DMS53 (cell line): Measurements from ENCODE around the gene TMEM245.
A peak's percentile ranks its signal among the peaks of the same experiment; 100 is the strongest.

Source experiments
- DNase-seq: peaks from one replicate; lab custom pipeline; 2025; lab: John Stamatoyannopoulos, UW

The TMEM245 gene

DNA sequence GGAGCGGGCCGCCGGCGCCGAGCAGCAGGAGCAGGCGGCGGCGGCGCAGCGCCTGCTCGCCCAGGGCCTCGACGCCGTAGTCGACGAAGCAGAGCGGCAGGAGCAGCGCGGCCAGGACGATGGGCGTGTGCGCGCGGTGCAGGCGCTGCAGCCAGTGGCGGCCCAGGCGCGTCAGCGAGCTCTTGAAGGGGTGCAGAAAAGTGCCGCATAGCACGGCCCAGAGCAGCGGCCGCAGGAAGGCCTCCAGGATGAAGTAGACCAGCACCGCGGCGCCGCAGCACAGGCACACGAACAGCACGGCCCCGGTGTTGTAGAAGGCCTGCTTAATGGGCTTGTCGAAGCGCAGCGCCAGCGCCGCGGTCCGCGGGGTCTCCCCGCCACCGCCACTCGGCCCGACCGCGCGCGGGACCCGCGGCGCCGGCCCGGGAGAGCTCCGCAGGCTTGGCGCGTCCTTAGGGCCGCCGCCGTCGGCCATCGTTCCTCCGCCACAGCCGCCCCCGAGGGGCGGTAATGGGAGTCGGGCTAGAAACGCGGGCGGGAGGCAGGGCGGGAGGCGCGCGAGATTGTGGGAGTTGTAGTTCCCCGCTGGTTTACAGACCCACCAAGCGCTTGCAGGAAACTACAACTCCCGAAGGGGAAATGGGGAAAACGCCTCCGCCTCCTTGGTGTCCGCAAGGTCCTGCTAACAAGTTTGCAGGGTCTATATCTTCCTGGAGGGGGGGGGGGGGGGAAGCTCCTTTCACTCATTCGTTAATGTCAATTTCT is at the start of gene TMEM245:
TSS of gene TMEM245 (minus strand) at position 509 of the 765 bp plus-strand sequence. CDS start at position 475, 34 bp downstream.
- peak; percentile 97 for DNase-seq

DNA sequence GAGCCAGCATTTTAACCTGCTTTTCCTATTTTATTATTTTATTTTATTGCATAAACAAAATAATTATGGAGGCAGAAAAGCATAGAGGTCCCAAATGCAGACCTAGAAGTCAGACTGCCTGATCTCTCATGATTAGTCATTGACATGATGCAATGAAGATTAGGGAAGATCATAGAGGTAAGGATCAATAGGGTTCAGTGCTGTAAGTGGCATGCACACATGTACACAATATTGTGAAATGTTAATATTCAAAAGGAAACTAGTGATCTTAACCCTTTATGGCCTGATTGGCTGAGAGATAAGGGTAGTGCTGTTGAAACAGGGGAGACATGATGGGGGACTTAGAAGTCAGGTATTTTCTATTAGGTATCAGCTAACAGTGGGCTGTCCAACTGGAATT is 48.4 kb upstream of the TMEM245 start:
- no peak for DNase-seq

DNA sequence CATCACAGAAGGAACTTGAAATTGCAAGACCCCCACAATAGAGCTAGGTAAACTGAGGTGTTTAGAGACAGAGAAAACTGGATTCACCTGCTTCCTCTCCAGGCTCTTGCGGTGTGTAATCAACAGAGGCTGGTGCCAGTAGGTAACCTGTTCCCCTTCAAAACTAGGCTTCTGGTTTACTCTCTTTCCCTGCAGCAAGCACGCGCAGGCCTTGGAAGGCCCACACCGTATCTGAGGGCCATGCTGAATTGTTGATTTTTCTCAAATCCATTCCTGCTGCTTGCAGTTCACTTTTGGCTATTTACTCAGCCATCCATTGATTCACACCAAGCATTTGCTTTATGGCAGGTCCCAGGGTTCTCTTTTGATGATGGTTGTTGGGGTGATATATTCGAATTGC is 48.0 kb upstream of the TMEM245 start:
- peak; percentile 26 for DNase-seq

DNA sequence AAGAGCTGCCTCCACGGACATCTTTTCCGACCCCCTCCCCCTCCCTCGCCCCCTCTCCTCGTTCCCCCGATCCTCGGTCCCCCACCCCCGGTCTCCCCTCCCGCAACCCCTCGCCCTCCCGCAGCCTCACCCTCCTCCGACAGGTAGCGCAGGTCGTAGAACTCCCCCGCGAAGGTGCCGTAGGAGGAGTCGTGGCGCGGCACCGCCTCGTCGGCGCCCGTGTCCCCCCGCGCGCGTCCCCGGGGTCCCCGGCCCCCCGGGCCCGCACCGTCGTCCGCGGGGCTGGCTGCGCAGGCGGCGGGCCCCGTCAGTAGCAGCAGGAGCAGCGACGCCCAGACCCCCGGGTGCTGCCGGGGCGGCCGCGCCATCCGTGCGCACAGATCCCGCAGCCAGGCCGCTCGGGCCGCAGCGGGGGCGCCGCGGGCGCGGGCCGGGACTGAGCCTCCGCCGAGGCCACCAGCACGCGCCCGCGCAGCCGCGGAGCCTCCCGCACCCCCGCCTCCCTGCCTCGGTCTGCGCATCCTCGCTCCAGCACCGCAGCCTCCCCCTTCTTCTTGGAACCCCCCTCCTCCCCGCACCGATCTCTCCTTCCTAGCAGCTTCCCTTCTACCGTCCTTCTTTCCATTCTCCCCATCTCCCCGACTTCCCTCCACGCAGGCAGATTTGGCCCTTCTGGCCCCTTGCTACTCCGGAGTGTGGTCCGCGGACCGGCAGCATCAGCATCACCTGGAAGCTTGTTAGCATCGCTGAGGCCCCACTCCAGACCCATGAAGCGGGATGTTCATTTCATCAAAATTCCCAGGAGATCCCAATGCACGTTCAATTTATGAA is 47.2 kb upstream of the TMEM245 start, which contains the start of gene FRRS1L:
TSS of gene FRRS1L (minus strand) at position 479 of the 831 bp plus-strand sequence. CDS start at position 368, 111 bp downstream.
- DNase-seq = peak; percentile 36

DNA sequence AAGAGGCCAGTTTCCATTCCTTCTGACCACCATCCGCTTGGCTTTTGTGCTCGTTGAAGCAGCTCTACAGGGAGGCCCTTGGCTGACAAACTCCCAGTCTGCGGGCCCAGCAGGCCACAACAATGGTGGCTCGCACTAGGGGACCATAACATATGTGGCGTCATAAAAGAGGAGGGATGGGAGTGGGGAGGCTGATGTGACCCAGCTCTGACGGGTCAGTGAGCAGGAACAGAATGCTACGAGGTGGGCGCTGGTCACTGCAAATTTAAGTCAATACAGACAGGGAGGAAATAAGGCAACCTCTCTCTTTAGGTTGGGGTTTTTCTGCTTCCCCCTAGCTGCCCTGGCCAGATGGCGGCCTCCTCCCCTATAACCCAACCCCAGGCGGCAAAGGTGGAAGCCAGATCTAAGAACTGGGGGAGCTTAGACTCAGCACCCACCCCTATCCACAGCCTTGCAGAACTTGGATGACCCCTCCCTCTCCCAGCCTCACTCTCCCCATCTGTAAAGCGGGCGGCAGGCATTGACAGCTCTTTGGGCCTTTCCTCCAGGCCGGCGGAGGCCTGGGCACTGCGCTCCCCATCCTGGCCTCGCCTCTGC is 46.5 kb upstream of the TMEM245 start:
- DNase-seq = no peak

DNA sequence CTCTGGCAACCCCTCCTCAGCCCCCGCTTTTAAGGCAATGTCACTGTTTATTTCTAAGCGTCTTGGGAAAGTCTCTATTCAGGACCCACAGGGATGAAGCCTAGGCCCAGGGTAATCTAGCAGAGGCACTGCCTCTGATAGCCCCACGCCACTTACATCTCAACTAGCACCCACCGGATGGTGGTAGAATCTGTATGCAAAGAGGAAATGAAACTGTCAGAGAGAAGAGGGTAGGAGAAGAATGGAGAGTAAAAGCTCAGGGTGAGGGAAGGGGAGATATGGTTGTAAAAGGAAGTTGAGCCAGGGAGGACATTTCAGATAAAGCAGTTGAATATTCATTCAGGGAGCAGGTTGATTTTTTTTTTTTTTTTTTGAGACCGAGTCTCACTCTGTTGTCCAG is 44.3 kb upstream of the TMEM245 start:
- no peak for DNase-seq

DNA sequence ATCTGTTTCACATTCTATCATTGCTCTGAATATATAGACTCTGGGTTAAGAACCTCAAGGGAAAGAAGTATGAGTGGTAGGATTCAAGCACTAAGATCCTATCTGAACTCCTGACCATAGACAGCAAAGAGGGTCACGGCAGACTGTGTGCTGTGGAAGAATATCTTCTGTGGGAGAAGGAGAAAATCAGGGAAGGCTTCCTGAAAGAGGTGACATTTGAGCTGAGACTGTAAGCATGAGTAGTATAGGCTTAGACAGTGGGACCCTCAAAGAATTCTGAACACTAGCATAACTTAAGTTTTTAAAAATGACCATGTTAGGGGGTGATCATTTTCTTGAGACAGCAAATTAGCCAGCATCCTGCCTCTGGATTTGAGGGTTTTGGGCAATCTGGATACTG is 43.4 kb upstream of the TMEM245 start:
- no peak for DNase-seq

DNA sequence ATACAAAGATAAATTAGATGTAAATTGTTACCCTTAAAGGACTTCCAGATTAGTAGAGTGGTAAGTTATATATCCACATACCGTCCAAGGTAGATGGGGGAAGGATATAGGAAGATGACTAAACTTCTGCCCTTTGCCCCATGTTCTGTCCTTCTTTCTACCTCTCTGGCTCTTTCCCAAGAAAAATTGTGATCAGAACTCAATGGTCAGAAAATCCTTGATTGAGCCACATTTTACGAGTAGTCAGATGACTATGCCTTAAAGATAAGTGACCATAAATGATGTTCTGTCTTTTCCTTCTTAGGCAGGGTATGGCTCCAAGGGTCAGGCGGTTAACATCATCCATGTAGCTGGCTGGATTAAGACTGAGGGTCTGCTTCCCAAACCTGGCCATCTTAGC is 42.9 kb upstream of the TMEM245 start:
- no peak for DNase-seq

DNA sequence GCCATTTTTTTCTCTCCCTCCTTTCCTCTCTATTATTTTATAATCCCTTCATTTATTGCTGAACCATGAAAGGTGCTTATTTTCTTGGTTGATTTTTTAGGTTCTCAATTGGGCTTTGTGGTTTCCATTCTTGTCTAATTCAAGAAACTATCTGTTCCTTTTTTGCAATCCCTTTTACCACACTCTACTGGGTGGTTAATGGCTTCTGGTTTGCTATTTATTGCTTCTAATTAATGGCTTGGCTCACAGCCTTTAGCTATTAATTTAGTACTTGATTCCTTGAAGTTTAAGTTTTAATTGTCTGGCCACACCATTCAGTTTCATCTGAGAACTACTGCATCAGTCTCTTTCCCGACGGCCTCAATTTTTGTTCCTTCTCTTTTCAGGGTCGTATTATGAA is 41.7 kb upstream of the TMEM245 start:
- DNase-seq = no peak

DNA sequence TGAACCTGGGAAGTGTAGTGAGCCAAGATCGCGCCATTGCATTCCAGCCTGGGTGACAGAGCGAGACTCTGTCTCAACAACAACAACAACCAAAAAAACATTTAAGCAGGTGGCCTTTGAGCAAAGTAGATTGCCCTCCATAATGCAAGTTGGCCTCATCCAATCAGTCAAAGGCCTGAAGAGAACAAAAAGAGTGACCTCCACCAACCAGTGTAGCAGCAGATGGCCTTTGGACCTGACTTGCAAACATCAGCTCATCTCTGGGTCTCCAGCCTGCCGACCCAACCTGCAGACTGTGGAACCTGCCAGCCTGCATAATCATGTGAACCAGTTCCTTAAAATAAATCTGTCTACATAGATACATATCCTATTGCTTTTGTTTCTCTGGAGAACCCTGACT is 39.8 kb upstream of the TMEM245 start:
- no peak for DNase-seq

DNA sequence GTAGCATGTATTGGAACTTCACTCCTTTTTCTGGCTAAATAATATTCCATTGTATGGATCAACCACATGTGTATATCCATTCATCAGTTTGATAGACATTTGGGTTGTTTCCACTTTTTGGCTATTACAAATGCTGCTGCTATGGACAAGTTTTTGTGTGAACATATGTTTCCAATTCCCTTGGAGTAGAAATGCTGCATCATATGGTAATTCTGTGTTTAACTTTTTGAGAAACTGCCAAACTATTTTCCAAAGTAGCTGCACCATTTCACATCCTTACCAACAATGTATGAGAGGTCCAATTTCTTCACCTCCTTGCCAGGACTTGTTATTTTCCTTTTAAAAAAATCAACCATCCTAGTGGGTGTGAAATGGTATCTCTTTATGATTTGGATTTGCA is 38.9 kb upstream of the TMEM245 start:
- DNase-seq = no peak

DNA sequence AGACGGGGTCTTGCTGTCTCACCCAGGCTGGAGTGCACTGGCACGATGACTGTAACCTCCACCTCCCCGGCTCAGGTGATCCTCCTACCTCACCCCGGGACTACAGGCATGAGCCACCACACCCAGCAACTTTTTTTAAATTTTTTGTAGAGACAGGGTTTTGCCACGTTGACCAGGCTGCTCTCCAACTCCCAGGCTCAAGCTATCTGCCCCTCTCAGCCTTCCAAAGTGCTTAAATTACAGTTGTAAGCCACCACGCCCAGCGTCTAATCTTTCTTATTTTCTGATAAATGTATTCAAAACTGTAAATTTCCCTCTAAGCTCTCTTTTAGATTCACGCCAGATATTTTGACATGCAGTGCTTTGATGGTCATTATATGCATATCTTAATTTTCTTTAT is 37.0 kb upstream of the TMEM245 start:
- DNase-seq = no peak

DNA sequence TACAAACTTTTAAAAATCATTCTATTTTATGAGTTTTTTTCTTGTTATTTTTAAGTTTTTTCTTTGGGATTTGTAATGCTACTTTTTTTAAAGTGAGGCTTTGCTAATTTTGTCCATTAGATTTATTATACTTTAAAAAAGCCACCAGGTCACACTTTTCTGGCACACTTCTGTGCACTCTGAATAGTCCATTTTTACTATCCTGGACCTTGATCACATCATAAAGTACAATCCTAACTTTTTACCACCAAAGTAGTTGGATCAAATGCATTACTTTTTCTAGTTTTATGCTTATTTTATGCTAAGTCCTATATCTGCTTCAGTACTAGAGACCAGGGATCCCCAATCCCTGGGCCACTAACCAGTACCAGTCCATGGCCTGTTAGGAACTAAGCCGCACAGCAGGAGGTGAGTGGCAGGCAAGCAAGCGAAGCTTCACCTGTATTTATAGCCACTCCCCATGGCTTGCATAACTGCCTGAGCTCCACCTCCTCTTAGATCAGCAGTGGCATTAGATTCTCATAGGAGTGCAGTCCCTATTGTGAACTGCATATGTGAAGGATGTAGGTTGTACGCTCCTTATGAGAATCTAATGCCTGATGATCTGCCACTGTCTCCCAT is 31.3 kb upstream of the TMEM245 start:
- peak; percentile 33 for DNase-seq

DNA sequence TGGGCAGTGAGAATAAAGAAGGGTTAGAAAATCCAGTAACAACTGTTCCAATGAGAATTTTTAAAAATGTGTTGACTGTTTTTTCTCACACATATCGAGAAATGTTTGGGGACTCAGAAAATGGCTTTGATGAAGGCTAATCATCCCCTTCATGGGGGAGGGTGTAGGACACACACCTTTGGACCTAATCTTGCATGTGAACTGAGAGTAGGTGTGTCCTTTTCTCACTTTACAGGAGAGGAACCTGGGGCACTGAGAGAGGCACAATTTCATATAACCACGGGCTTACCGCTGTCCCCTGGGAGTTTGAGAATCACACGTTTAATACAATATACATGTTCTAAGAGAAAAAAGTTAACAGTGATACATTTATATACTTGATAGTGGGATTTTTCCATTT is 30.0 kb upstream of the TMEM245 start:
- DNase-seq = no peak

DNA sequence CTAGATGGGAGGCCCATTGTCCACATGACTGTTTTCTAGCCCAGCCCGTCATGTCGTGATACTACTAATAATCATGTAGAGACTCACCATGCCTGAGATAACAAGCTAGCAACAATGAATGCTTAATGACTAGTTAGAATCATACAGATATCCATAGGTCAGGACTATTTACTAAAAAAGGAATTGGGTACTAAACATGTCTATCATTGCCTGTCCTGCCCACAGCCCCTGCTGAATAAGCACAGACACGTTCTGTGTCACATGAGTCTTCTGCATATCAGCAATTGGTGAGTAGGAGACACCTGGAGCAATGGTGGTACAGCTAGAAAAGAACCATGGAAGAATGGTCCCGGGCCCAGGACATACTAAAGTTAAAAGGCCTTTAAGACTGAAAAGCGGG is 29.3 kb upstream of the TMEM245 start:
- no peak for DNase-seq

DNA sequence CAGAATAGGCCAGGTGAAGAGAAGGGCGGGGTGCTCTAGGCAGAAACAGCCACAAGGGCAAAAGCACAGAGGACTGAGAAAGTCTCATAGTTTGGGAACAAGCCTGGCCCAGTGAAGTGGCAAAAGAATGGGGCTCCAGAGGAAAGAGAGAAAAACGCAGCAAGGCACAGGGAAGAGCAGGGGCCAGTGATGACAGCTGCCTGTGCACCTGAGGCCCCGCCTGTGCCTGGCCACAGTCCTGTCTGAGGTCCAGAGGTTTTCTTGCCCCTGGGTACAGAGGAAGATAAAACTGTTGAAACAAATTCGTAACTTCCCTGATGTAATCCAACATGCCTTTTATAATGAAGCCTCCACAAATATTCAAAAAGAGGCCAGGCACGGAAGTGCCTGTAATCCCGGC is 25.3 kb upstream of the TMEM245 start:
- no peak for DNase-seq

DNA sequence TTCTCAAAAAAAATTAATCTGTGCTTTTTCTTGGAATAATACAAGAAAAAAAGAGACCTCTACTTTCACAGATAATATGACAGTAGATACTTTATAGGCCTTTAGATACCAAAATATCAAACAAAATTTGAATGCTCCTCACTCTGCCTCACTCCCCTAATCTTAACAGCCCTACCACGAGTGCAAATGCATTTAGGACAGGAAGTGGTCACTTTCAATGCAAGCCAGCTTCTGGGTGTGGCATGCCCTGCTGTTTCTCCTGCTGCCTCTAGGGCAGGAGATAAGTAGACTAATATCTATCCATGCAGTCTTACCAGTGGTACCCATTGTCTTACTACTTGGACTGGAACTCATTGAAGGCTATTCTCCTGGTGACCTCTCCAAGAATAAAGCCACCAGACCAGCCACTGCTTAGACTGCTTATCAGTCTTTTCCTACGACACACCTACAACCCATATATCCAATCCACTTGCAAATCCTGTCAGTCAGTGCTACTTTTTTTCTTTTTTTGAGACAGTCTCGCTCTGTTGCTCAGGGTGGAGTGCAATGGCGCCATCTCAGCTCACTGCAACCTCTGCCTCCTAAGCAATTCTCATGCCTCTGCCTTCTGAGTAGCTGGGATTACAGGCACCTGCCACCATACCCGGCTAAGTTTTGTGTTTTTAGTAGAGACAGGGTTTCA is 24.3 kb upstream of the TMEM245 start:
- DNase-seq = peak; percentile 58

DNA sequence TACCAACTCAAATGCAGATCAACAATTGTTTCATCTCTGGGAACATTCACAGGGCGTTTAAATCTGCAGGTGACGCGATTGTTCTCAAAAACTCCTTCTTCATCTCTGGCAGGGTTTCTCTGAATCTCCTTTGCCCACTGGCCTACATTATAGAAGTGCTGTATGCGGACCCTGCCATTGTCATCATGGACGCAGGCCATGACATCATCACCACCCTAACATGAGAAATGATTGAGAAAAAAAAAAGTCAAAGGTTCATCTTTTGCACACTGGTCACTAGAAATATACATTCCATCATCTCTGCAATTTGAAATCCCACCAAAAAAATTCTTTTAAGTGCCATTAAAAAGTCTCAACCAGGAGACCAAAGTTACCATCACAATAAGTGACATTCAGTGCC is 21.6 kb upstream of the TMEM245 start:
- no peak for DNase-seq

DNA sequence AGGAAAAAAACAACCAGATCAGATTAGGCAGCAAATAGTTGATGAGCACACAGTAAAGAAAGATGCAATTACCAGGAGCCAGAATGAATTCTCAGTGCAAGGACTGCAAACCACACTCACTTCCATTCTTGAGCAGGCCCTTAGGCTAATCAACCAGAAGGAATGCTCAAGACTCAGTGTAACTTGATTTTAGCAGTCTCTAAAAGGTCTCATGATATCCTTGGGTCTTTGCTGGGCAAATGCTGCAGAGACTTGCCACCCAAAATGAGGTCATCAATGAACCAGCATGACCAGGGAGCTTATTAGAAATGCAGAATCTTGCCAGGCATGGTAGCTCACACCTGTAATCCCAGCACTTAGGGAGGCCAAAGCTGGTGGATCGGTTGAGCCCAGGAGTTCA is 20.1 kb upstream of the TMEM245 start:
- no peak for DNase-seq

DNA sequence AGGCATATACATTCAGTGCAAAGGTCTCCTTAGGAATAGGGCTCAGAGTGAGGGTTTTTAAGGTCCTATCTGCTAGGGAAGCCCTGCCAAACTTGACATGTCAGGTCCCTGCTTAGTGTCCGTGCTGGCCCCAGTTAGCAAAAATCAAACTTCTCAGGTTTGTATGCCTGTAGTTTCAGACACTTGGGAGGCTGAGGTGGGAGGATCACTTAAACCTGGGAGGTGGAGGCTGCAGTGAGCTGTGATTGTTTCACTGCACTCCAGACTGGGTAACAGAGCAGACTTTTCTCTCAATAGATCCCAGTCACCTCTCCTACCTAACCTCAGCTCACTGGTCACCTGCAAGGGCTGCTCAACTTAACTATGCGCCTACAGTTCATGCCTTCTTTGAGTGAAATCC is 18.7 kb upstream of the TMEM245 start:
- no peak for DNase-seq

DNA sequence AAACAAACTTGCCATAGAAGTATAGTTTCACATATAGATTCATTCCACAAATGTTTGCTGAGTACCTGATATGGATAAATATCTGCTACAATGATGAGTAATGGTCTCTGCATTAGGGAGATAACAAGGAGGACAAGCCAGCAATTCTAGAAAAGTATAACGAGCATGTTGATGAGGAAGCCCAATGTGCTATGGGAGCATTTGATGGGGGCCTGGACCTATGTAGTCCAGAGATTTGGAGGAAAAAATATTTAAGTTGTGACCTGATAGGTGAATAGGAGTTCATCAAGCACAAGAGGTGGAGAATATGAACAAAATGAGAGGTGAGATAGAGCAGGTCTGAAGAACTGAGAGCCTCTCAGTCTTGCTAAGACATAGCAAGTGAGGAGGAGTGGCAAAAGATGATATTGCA is 14.4 kb upstream of the TMEM245 start:
- no peak for DNase-seq

DNA sequence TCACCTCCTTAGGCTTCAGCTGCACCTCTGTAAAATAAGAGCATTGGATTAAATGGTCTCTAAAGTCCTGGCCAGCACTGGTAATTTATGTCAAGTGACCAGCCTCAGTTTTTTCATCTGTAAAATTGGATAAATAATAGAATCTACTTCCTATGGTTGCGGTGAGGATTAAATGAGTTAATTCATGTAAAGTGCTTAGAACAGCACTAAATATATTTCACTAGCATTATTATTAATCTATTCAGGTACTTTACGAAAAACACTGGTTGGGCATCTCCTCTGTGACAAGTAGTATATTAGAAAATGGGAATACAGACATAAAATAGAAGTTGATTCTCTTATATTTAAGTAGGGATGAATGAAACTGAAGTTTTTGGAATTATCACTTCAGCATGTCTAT is 13.8 kb upstream of the TMEM245 start:
- DNase-seq = no peak
